ES-I3 (cell line): ENCODE results near the gene UCK2.

ENCODE experiments used
- H3K36me3 ChIP-seq: 2 replicates; pipeline ENCODE4 v1.6.1; 2013; ENCODE audit warnings: mild to moderate bottlenecking, low read length, control low read depth, moderate library complexity; ENCODE audit not compliant: insufficient read depth
- H3K4me1 ChIP-seq: 2 replicates; pipeline ENCODE4 v1.6.1; 2013; ENCODE audit warnings: mild to moderate bottlenecking, control low read depth, low read length; ENCODE audit not compliant: insufficient read depth
- H3K9ac ChIP-seq: 2 replicates; pipeline ENCODE4 v1.6.1; 2013; ENCODE audit warnings: low read depth, mild to moderate bottlenecking, low read length, moderate library complexity
- H3K9me3 ChIP-seq: 2 replicates; pipeline ENCODE4 v1.6.1; 2013; ENCODE audit warnings: mild to moderate bottlenecking, low read length, moderate library complexity; ENCODE audit not compliant: control insufficient read depth, insufficient read depth

UCK2 gene

DNA sequence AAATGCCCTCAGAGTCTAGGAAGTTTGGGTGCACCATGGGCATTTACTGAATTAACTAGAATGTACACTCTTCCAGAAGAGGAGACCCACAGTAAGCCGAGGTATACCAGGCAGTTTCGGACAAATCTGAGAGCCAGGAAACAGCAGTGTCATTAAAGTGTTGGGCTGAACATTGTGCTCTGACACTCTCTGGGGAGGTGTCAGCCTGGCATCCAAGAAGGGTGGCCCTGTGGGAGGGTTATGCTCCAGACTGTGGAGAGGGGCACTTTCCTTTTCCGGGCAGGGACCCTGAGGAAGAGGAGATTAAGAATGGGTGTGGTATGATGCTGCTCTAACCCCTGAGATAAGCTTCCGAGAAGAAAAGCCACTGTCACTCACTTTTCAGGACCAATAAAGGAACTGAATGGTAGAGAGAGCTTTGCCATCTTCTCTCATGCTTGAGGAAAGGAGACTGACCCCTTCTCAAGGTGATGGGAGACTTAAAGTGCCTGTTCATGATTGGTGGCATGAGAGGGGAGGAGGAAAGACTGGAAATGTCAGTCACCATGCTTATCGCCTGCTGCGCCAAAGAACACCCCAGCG, 98.2 kb downstream of the UCK2 start:
- Histone ChIP-seq H3K36me3 (no peaks in the 10 kb centered on the region), H3K9me3 (no peaks in the 10 kb centered on the region), H3K9ac (no peak overlapping the region), H3K4me1 (no peaks in the 10 kb centered on the region)

DNA sequence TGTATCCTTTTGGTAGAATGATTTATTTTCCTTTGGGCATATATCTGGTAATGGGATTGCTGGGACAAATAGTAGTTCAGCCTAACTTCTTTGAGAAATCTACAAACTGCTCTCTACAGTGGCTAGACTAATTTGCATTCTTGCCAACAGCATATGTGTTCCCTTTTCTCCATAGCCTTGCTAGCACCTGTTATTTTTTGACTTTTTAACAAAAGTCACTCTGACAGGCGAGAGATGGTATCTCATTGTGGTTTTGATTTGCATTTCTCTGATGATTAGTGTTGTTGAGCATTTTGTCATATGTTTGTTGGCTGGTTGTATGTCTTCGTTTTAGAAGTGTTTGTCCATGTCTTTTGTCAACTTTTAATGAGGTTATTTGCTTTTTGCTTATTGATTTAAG, 99.8 kb downstream of the UCK2 start:
- H3K9ac ChIP-seq = no peak overlapping the region
- no peaks in the 10 kb centered on the region for H3K36me3 ChIP-seq
- H3K9me3 ChIP-seq = no peaks in the 10 kb centered on the region
- no peaks in the 10 kb centered on the region for H3K4me1 ChIP-seq

DNA sequence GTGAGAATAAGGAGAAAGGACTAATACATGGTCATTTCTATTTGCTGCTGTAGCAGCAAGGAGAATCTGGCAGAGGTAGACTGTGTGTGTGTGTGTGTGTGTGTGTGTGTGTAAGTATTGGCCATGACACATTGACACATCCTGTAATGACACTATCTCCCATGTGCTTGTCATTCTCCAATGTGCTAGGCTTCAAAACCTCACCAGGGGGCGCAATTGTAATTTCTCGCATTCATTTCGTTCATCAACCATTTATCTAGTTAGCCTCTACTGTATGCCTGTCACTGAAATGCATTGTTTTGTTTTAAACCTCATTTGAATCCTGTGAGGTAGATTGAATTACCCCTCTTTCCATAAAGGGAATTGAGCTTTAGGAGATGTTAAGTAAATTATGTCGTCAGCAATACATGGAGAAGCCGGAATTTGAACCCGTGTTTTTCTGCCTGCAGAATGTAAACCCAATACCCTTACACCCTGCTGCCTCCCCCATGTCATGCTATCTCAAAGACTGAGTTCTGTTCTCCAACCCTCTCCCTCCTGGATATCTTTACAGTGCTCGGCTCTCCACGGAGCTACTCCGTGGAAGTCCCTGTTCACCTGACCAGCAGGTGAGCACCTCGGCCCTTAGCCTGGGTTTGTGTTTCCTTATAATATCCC, 100.8 kb downstream of the UCK2 start:
- H3K9ac ChIP-seq = no peak overlapping the region
- no peaks in the 10 kb centered on the region for H3K4me1 ChIP-seq
- no peaks in the 10 kb centered on the region for H3K9me3 ChIP-seq
- H3K36me3 ChIP-seq = no peaks in the 10 kb centered on the region

DNA sequence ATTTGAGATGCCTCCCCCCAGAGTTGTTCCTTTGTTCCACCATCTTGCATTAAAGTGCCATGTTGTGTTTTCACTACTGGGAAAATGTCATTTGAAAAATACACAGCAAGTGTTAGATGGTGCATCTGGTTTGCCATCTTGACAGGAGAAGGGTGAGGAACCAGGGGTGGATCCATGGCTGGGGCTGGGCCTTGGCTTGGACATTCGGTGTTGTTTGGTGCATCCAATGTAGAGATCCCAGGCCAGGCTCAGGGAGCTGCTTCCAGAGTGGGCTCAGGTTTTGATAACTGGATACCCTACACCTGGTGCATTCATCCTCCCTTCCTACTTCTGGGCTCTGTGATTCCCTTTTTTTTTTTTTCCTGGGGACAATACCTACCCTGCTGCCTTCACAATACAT, 103.5 kb downstream of the UCK2 start:
- H3K9ac ChIP-seq = no peak overlapping the region
- 0 out of 2 replicates have a peak, but pooled peaks cover 7% of the 10 kb centered on the region for H3K4me1 ChIP-seq
- no peaks in the 10 kb centered on the region for H3K9me3 ChIP-seq
- no peaks in the 10 kb centered on the region for H3K36me3 ChIP-seq

DNA sequence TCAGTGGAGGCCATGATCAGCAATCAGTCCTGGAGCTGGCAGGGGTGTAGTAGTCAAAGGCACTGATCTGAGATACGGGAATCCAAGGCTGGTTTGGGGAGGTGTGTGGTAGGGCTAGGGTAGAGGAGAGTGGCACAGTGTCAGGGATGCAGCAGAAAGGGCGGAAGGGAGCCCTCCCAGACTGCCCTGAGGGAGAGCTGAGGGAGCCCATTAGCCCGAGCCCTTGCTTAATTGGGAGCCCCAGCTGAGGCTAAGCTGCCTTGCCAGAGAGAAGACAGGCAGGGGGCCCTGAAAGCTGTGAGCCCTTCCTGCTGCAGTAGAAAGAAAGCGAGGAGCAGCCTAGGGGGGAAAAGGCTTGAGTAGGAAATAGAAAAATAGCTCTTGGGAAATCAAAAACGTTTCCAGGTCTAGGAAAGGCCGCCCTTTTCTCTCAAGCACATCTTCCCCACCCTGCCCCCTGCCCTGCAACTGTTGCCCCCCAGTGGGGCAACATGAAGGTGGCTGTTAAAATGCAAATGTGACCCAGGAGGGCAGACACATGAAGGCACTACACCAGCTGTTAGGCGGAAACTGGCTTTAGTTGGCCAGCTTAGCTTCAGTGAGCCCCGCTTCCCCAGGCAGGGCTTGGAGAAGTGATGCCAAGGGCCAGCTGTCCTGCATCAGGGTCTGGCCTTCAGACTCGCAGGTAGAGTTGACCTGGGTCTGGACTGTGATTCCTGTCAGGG, 106.2 kb downstream of the UCK2 start:
- Histone ChIP-seq H3K9ac (no peak overlapping the region), H3K4me1 (0 out of 2 replicates have a peak, but pooled peaks cover 7% of the 10 kb centered on the region), H3K9me3 (no peaks in the 10 kb centered on the region), H3K36me3 (no peaks in the 10 kb centered on the region)

DNA sequence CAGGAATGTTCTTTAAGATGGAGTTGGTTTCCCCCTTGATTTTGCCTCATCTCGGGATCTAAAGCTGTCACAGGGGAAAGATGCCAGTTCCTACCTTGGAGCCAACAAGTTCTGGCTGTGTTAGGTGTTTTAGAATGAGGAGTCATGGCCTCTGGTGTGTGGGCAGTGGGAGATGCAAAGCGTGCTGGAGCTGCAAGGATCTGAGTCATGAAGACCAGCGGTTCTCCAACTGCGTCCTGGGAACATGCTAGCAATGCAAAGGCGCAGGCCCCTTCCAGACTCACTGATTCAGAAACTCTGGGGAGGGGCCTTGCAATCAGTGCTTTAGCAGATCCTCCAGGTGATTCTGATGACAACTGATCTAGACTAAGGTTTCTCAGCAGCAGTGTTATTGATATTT, 109.1 kb downstream of the UCK2 start:
- Histone ChIP-seq H3K9ac (no peak overlapping the region), H3K36me3 (no peaks in the 10 kb centered on the region), H3K9me3 (no peaks in the 10 kb centered on the region), H3K4me1 (0 out of 2 replicates have a peak, but pooled peaks cover 7% of the 10 kb centered on the region)

DNA sequence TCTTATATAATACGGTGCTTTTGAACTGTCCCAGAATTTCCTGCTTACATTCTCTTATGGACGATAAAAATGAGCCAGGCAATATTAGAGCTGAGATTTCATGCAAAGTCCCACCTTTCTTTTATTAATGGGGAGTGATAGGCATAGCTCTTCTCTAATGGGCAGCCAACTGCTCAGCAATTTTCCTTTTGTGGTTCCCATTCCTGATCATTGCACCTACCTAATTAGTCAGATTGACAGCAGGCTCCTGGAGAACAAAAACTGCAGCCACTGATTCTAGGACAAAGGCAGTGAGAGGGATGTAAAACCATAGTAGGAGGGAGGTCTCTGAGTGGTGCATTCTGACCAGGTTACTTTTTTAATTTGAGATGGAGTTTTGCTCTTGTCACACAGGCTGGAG, 110.4 kb downstream of the UCK2 start:
- Histone ChIP-seq H3K9me3 (no peaks in the 10 kb centered on the region), H3K9ac (no peak overlapping the region), H3K4me1 (peaks cover 8% of the 10 kb centered on the region; the same call in 1 of the 2 replicates), H3K36me3 (no peaks in the 10 kb centered on the region)

DNA sequence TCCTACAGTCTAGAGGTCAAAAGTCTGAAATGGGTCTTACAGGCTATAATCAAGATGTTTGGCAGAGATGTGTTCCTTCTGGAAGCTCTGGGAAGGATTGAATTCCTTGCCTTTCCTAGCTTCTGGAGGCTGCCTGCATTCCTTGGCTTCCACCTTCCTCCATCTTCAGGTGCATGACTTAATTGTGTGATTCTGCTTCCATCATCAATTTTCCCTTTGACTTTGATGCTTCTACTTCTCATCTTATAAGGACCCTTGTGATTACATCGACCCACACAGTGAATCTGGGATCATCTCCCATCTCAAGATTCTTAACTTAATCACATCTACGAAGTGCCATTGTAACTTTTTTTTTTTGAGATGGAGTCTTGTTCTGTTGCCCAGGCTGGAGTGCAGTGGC, 111.4 kb downstream of the UCK2 start:
- Histone ChIP-seq H3K36me3 (no peaks in the 10 kb centered on the region), H3K9ac (no peak overlapping the region), H3K9me3 (no peaks in the 10 kb centered on the region), H3K4me1 (peaks cover 13% of the 10 kb centered on the region; the same call in 1 of the 2 replicates)

DNA sequence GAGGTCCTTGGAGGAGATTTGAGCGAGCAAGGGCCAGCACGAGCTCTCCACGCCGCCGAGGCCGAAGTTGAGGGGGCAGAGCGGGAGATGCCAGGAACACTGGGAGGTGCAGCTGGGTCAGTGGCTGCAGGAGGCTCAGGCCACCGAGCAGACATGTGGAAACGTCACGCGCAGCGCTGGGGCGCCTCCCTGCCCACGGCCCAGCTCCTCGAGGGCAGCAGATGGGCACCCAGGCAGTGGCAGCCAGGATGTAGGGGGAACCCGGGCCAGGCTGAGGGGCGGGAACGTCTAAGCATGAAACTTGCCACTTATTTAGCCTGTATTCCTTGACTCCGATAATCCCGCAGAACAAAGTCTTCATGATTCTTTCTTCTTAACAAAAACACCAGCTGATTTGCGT, 114.1 kb downstream of the UCK2 start:
- no peaks in the 10 kb centered on the region for H3K36me3 ChIP-seq
- H3K4me1 ChIP-seq = peaks cover 7% of the 10 kb centered on the region; the same call in 1 of the 2 replicates
- H3K9ac ChIP-seq = no peak overlapping the region
- H3K9me3 ChIP-seq = no peaks in the 10 kb centered on the region

DNA sequence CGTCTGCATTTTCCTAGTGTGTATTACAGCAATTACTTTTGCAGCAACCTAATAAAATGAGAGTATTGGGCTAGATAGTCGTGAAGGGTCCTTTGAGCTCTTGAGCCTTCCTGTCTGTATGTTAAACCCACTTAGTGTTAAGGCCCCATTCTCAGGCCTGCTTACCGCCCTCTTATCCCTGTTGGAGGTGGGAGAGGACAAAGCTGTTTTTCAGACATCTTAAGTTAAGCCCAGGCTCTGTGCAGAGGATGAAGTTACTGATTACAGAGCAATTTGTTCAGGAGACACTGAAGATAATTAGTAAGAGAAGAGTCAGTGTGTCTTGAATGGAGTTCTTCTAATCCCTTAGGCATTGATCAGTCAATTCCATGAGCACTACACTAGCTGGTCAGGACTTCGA, 114.6 kb downstream of the UCK2 start:
- H3K9me3 ChIP-seq = no peaks in the 10 kb centered on the region
- peaks cover 7% of the 10 kb centered on the region; the same call in 1 of the 2 replicates for H3K4me1 ChIP-seq
- H3K36me3 ChIP-seq = no peaks in the 10 kb centered on the region
- no peak overlapping the region for H3K9ac ChIP-seq

DNA sequence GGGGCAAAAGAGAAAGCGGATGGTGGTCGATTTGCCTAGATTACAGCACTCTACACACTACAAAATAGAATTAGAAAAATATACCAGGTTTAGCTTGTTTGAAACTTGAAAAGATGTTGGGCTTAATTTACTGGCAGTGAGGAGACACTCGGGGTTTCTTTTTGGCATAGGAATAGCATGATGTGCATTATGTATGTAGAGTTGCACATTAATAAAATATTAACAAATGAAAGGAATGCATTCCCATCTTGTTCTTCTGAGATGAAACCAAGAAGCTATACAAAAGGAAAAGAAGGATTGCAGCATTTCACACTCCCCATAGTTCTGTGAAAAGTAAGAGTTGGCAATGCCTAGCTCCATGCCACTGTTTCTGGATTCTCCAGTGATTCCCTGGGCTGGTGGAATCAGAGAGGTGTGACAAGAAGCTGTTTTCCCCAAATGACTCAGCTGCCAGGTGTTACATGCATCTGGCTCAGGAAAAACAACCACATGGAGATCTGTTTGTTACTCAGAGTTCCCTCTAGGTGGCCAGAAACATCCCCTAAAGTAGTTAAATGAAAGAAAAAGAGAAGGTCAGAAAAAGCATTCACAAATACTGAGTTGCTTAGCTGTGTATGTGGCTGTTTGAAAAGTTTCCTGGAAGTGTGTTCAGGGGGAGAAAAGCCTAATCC, 115.6 kb downstream of the UCK2 start:
- no peaks in the 10 kb centered on the region for H3K36me3 ChIP-seq
- no peak overlapping the region for H3K9ac ChIP-seq
- H3K4me1 ChIP-seq = peaks cover 7% of the 10 kb centered on the region; the same call in 1 of the 2 replicates
- H3K9me3 ChIP-seq = no peaks in the 10 kb centered on the region

DNA sequence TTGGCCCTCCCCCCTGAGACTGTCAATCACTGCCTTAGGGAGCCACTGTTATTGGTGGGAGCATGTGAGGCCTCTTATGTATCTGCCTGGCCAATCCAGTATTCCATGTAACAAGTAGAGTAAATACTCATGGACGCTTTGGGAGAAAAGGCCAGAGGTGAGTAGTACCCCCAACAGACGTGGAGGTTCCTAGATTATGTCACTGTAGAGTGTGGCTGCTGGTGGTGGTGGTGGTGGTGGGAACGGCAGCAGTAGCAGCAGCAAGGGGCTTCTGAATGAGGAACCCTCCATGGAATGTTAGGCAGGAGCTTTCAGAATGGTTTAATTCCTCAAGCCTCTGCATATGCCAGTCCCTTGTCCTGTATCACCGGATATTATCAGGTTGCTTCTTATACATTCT, 118.5 kb downstream of the UCK2 start:
- no peaks in the 10 kb centered on the region for H3K36me3 ChIP-seq
- H3K4me1 ChIP-seq = peaks cover 7% of the 10 kb centered on the region; the same call in 1 of the 2 replicates
- H3K9me3 ChIP-seq = no peaks in the 10 kb centered on the region
- H3K9ac ChIP-seq = no peak overlapping the region

DNA sequence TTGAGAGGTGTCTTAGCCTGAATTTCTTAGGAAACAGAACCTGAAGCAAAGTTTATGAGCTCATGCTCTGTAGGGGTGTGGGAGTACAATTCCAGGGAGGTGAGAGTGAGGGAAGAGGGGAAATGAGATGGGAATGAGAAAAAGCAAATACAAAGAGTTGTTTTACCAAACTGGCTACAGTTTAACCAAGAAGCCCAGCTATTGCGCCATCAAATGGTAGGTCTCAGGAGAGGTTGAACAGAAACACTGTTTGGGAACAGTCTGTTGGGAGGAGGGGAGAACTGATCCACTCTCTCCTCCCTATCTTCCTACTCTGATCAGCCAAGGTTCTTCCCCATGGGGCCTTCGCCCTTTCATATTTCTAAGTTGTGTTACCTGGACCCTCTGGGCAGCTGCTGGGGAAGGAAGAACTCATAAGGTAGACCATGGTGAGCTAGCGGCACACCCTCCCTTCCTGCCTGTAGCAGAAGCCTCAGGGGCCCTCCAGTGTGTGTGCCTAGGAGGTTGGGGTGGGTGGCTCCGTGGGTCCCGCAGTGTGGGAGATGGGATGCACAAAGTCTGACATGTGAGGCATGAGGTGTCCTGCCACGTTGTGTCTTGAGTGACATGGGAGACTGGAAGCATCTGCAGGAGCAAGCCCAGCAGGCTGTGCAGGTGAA, 120.5 kb downstream of the UCK2 start:
- no peaks in the 10 kb centered on the region for H3K9me3 ChIP-seq
- no peak overlapping the region for H3K9ac ChIP-seq
- H3K36me3 ChIP-seq = no peaks in the 10 kb centered on the region
- H3K4me1 ChIP-seq = peaks cover 5% of the 10 kb centered on the region; the same call in 1 of the 2 replicates
